Heart left ventricle (tissue), 13 donors: Measurements from ENCODE around the gene TSPAN14.

Experiments used
- POLR2A ChIP-seq, 2 donors: fragments of 450-650 bp; IDR thresholded peaks; one replicate each; pipeline ENCODE4 v1.6.1; 2017; ENCODE audit warnings: antibody characterized with exemption in 2 of 2, mild to moderate bottlenecking in 2 of 2, moderate library complexity in 2 of 2
- TF ChIP-seq, protein P1 (sequence below), 12 donors: fragments of 200-600 bp; sonication (generic) in 4 of 12; IDR thresholded peaks; one replicate each; pipeline versions ENCODE4 v1.5.0 to v1.8.0; 2018 to 2022; ENCODE audit warnings: antibody characterized with exemption in 12 of 12, mild to moderate bottlenecking in 5 of 12
- donor health status: ischemic (EF 13 %, LVEDD 7.1; RV severe dilation, severe dysfunction).
- donor health status: DM: no; HTN: yes; CAD: no.
- donor health status: DM: no; HTN: no; CAD: no.
- donor health status: ischemic (EF 25% LVEDD 6.9; RV normal size, moderate dysfunction).
- donor health status: ischemic (EF 25% LVEDD 5.7; RV mildly dilated, moderate dysfunction).
- donor health status: ischemic (EF 35%, LVEDD 5.7; RV mildly dilated, moderate dysfunction).
- donor health status: nonischemic (EF 11% LVEDD 7.7; RV severe dilation, severe dysfunction).
- donor health status: DM: yes; HTN: yes; CAD: no.
- donor health status: PGD.
- donor health status: ischemic (EF 29% LVEDD 5.4; RV normal size, mild dysfunction).
- donor health status: nonischemic (EF 23%, LVEDD 6.1; RV moderate dilation, normal function).

GRCh38 chr10:80537086-80537735 lies 83.1 kb downstream of the TSPAN14 start:
- TF ChIP-seq, protein P1, sequence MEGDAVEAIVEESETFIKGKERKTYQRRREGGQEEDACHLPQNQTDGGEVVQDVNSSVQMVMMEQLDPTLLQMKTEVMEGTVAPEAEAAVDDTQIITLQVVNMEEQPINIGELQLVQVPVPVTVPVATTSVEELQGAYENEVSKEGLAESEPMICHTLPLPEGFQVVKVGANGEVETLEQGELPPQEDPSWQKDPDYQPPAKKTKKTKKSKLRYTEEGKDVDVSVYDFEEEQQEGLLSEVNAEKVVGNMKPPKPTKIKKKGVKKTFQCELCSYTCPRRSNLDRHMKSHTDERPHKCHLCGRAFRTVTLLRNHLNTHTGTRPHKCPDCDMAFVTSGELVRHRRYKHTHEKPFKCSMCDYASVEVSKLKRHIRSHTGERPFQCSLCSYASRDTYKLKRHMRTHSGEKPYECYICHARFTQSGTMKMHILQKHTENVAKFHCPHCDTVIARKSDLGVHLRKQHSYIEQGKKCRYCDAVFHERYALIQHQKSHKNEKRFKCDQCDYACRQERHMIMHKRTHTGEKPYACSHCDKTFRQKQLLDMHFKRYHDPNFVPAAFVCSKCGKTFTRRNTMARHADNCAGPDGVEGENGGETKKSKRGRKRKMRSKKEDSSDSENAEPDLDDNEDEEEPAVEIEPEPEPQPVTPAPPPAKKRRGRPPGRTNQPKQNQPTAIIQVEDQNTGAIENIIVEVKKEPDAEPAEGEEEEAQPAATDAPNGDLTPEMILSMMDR (IDR thresholded peaks at IDR 0.05) = no peak
- no peak for TF ChIP-seq POLR2A (IDR thresholded peaks at IDR 0.05)
